ENCODE data around the gene EIF4ENIF1. TPM values are rescaled to one million over a fixed set of nuclear protein-coding genes. Genes with fewer than 3 reads are reported as not detected.

EIF4ENIF1 gene, protein sequence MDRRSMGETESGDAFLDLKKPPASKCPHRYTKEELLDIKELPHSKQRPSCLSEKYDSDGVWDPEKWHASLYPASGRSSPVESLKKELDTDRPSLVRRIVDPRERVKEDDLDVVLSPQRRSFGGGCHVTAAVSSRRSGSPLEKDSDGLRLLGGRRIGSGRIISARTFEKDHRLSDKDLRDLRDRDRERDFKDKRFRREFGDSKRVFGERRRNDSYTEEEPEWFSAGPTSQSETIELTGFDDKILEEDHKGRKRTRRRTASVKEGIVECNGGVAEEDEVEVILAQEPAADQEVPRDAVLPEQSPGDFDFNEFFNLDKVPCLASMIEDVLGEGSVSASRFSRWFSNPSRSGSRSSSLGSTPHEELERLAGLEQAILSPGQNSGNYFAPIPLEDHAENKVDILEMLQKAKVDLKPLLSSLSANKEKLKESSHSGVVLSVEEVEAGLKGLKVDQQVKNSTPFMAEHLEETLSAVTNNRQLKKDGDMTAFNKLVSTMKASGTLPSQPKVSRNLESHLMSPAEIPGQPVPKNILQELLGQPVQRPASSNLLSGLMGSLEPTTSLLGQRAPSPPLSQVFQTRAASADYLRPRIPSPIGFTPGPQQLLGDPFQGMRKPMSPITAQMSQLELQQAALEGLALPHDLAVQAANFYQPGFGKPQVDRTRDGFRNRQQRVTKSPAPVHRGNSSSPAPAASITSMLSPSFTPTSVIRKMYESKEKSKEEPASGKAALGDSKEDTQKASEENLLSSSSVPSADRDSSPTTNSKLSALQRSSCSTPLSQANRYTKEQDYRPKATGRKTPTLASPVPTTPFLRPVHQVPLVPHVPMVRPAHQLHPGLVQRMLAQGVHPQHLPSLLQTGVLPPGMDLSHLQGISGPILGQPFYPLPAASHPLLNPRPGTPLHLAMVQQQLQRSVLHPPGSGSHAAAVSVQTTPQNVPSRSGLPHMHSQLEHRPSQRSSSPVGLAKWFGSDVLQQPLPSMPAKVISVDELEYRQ
- total RNA-seq = 11.1 and 12.7 TPM in 2 replicates

DNA sequence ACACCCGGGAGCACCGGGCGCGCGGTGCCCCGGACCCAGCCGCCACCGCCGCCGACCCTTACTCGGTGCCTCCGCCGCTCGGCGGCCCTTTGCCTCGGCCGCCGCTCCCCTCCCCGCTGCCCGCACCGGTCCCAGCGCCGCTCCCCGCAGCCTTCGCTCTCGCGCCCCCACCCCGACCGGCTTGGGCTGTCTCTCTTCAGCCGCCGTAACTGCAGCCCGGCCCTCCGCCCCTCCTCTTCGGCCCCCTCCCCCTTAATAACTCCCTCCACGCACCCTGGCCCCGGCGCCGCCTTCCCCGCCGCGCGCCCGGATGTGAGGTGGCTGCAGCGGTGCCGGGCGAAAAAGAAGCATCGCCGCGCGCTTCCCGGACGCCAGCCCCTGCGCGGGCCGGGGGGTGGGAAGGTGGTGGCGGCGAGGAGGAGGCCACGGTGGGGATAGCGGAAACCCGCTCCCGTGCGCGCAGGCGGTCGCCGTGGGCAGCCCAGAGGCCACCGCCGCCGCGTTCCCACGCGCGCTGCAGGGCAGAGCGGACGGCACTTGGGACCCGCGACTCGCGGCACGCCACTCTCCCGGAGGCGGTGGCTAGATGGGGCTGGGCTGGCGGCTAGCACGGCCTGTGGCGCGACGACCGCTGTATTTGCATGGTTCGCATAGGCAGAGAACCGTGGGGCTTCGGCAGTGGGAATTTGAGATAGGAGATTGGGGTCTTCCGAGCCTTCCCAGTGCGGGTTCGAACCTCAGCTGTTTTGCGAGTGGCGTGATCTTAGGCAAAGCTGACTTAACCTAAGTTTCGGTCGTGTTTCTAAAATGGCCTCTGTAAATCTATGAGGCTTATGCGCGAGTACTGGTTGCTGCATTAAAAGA lies at the start of gene EIF4ENIF1:
EIF4ENIF1 (minus strand) TSS at position 211 of the 864 bp plus-strand sequence. CDS start 1,124 bp downstream, outside the sequence.
- TF ChIP-seq, protein P1, sequence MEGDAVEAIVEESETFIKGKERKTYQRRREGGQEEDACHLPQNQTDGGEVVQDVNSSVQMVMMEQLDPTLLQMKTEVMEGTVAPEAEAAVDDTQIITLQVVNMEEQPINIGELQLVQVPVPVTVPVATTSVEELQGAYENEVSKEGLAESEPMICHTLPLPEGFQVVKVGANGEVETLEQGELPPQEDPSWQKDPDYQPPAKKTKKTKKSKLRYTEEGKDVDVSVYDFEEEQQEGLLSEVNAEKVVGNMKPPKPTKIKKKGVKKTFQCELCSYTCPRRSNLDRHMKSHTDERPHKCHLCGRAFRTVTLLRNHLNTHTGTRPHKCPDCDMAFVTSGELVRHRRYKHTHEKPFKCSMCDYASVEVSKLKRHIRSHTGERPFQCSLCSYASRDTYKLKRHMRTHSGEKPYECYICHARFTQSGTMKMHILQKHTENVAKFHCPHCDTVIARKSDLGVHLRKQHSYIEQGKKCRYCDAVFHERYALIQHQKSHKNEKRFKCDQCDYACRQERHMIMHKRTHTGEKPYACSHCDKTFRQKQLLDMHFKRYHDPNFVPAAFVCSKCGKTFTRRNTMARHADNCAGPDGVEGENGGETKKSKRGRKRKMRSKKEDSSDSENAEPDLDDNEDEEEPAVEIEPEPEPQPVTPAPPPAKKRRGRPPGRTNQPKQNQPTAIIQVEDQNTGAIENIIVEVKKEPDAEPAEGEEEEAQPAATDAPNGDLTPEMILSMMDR (conservative IDR thresholded peaks at IDR 0.05; ENCODE audit: low read depth, low read length) = no peak
- no peak for DNase-seq (ENCODE audit: low read depth)
- H3K4me3 ChIP-seq (ENCODE audit: low read depth, low read length) = peak within 1 kb of the TSS; percentile 93

DNA sequence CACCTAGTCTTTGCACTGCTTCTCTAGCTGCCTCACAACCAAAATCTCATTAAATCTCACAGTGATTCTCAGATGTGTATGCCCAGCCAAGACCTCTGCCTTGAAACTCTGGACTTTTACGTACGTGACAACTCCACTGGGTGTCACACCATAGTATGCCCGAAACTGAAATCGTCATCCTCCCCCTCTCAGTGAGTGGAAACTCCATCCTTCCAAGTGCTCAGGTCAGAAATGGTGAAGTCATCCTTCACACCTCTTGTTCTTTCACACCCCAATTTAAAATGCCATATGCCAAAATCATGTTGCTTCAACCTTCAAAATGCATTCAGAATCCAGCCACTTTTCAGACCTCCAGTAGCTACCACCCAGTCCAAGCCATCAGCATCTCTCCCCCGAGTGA lies 49.2 kb upstream of the EIF4ENIF1 start:
- no peak for DNase-seq (ENCODE audit: low read depth)
- H3K4me3 ChIP-seq (ENCODE audit: low read depth, low read length) = no peak overlapping the region
- TF ChIP-seq, protein P1 (conservative IDR thresholded peaks at IDR 0.05; ENCODE audit: low read depth, low read length) = no peak

DNA sequence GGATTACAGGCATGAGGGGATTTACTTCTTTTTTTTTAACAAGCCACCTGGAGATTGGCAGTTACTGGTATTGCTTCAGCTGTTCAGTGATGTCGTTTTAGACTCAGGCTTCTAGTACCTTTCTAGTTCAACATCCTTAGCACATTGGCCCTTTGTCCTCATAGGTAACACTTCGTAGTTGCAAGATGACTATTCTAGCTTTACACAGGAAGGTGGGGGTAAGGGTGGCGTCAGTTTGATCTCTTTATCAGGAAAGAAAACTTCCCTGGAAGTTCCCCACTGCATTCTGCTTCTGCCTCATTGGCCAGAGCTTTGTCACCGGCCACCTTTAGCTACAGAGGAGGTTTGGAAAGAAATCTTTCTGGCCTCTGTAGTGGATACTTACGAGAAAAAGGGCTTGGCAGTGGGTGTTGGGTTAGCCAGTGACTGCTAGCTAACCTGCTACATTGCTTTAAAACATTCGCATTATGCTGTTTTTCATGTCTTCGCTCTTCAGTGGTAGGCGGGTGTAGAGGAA lies 47.4 kb upstream of the EIF4ENIF1 start:
- TF ChIP-seq, protein P1 (conservative IDR thresholded peaks at IDR 0.05; ENCODE audit: low read depth, low read length) = no peak
- no peak overlapping the region for H3K4me3 ChIP-seq (ENCODE audit: low read depth, low read length)
- DNase-seq (ENCODE audit: low read depth) = no peak

DNA sequence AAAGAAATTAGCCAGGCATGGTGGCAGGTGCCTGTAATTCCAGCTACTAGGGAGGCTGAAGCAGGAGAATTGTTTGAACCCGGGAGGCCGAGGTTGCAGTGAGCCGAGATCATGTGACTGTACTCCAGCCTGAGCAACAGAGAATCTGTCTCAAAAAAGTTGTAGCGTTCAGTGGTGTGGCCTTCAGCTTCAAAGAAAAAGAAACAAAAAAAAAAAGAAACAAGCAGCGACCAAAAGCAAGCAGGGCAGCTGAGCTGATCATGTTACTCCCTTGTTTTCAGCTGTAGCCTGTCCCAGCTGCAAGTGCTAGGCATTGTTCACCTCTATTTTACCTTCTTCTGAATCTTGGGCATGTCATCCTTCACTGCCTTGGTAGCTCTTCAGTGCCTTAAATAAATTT lies 43.7 kb upstream of the EIF4ENIF1 start:
- no peak for DNase-seq (ENCODE audit: low read depth)
- TF ChIP-seq, protein P1 (conservative IDR thresholded peaks at IDR 0.05; ENCODE audit: low read depth, low read length) = no peak

DNA sequence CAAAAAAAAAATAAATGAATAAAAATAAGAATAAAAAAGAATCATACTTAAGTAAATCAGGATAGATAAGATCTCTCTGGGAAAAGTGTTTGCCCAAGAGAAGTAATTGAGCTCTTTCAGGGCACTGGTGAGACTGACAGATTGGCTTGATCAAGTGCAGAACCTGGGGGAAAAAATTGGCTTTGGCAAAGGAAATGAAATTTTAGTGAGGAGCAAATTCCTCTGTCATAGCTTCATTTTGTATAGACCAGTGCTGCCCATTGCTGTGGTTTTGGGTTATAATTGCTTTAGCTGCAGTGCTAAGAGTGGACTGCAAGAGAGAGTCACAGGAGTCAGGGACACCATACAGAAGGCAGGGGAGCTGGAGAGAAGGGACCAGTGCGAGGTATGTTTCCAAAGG lies 42.4 kb upstream of the EIF4ENIF1 start:
- no peak overlapping the region for H3K4me3 ChIP-seq (ENCODE audit: low read depth, low read length)
- no peak for DNase-seq (ENCODE audit: low read depth)
- TF ChIP-seq, protein P1 (conservative IDR thresholded peaks at IDR 0.05; ENCODE audit: low read depth, low read length) = no peak

More for the DNA sequence above, 43.7 kb upstream of the EIF4ENIF1 start:
- no peak overlapping the region for H3K4me3 ChIP-seq (ENCODE audit: low read depth, low read length)

DNA sequence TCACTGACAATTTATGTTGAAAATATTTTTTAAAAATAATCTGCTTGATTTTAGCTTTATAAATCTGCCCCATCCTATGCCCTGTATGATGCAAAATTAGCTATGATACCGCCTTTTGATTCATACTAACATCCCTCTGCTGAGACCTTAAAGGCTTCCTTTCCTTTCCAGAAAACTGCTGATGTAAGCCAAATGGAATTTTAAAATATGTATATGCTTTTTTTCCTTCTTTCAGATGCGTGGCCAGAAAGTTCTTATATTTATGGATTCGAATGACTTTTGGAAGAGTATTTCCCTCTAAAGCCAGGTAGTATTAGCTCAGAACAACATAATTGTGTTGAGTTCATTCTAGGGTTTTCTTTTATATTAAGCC lies 41.2 kb upstream of the EIF4ENIF1 start:
- TF ChIP-seq, protein P1 (conservative IDR thresholded peaks at IDR 0.05; ENCODE audit: low read depth, low read length) = no peak
- H3K4me3 ChIP-seq (ENCODE audit: low read depth, low read length) = no peak overlapping the region
- DNase-seq (ENCODE audit: low read depth) = no peak
